A673 (cell line): ENCODE measurements around the gene OR2F2.

Source experiments
- EZH2 ChIP-seq: fragments of 200-600 bp; sonication (generic); IDR thresholded peaks from 2 replicates; pipeline ENCODE4 v1.6.1; 2017; ENCODE audit warnings: borderline replicate concordance, low read depth, mild to moderate bottlenecking, mixed read lengths, antibody characterized with exemption, low read length; ENCODE audit not compliant: poor library complexity, severe bottlenecking
- TF ChIP-seq, protein P1 (sequence below): fragments of 300-800, 200-600 bp; sonication (generic); conservative IDR thresholded peaks from 2 replicates; pipeline ENCODE4 v1.5.1; 2017; ENCODE audit warnings: low read depth, mild to moderate bottlenecking, antibody characterized with exemption, low read length, moderate library complexity, mixed read lengths

- TF ChIP-seq, protein P1, sequence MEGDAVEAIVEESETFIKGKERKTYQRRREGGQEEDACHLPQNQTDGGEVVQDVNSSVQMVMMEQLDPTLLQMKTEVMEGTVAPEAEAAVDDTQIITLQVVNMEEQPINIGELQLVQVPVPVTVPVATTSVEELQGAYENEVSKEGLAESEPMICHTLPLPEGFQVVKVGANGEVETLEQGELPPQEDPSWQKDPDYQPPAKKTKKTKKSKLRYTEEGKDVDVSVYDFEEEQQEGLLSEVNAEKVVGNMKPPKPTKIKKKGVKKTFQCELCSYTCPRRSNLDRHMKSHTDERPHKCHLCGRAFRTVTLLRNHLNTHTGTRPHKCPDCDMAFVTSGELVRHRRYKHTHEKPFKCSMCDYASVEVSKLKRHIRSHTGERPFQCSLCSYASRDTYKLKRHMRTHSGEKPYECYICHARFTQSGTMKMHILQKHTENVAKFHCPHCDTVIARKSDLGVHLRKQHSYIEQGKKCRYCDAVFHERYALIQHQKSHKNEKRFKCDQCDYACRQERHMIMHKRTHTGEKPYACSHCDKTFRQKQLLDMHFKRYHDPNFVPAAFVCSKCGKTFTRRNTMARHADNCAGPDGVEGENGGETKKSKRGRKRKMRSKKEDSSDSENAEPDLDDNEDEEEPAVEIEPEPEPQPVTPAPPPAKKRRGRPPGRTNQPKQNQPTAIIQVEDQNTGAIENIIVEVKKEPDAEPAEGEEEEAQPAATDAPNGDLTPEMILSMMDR, result no peak
- no peak for TF ChIP-seq EZH2
Measured at GRCh38 chr7:143978585-143978984, 43.6 kb downstream of the OR2F2 start.
